H9 (cell line): Measurements from ENCODE around the gene AP1B1. TPM values are rescaled to one million over a fixed set of nuclear protein-coding genes. Genes with fewer than 3 reads are reported as not detected.

Experiments
- DNase-seq: peaks from one replicate; pipeline ENCODE4 v3.0.0-alpha.2; 2017
- H2AFZ ChIP-seq: one replicate; pipeline ENCODE4 v1.6.1; 2013; ENCODE audit warnings: mild to moderate bottlenecking, low read length, control low read depth, moderate library complexity
- H2AK5ac ChIP-seq: 2 replicates; pipeline ENCODE4 v1.6.1; 2013; ENCODE audit warnings: low read length, control low read depth, mixed read lengths; ENCODE audit not compliant: insufficient read length
- H2BK120ac ChIP-seq: one replicate; pipeline ENCODE4 v1.6.1; 2013; ENCODE audit warnings: low read depth, mild to moderate bottlenecking, low read length, control low read depth, inconsistent platforms; ENCODE audit not compliant: poor library complexity, severe bottlenecking
- H2BK12ac ChIP-seq: 2 replicates; pipeline ENCODE4 v1.6.1; 2013; ENCODE audit warnings: low read length, control low read depth, mixed read lengths, low read depth; ENCODE audit not compliant: insufficient read length
- H2BK15ac ChIP-seq: 2 replicates; pipeline ENCODE4 v1.6.1; 2013; ENCODE audit warnings: low read depth, low read length, control low read depth
- H2BK20ac ChIP-seq: one replicate; pipeline ENCODE4 v1.6.1; 2013; ENCODE audit warnings: low read depth, mild to moderate bottlenecking, low read length, control low read depth, inconsistent platforms; ENCODE audit not compliant: poor library complexity, severe bottlenecking
- H2BK5ac ChIP-seq: 2 replicates; pipeline ENCODE4 v1.6.1; 2013; ENCODE audit warnings: low read length, control low read depth, mixed read lengths; ENCODE audit not compliant: insufficient read length
- H3K14ac ChIP-seq: 2 replicates; pipeline ENCODE4 v1.6.1; 2013; ENCODE audit warnings: low read length, control low read depth; ENCODE audit not compliant: insufficient read depth
- H3K18ac ChIP-seq: 2 replicates; pipeline ENCODE4 v1.6.1; 2013; ENCODE audit warnings: low read depth, mild to moderate bottlenecking, mixed read lengths, low read length, control low read depth; ENCODE audit not compliant: insufficient read length
- H3K23ac ChIP-seq: 2 replicates; pipeline ENCODE4 v1.6.1; 2013; ENCODE audit warnings: low read length, control low read depth, mixed read lengths, low read depth; ENCODE audit not compliant: insufficient read length
- H3K23me2 ChIP-seq: 2 replicates; pipeline ENCODE4 v1.6.1; 2013; ENCODE audit warnings: low read depth, mild to moderate bottlenecking, mixed read lengths, low read length, control low read depth; ENCODE audit not compliant: insufficient read length, poor library complexity, severe bottlenecking
- H3K27ac ChIP-seq: 2 replicates; pipeline ENCODE4 v1.5.1; 2013; ENCODE audit warnings: low read length, control low read depth, mixed read lengths, low read depth; ENCODE audit not compliant: insufficient read length
- H3K27me3 ChIP-seq: 2 replicates; pipeline ENCODE4 v1.6.1; 2013; ENCODE audit warnings: low read length, control low read depth, inconsistent platforms; ENCODE audit not compliant: insufficient read depth
- H3K4ac ChIP-seq: 2 replicates; pipeline ENCODE4 v1.6.1; 2013; ENCODE audit warnings: low read depth, mild to moderate bottlenecking, control low read depth, inconsistent platforms, low read length, moderate library complexity
- H3K4me1 ChIP-seq: 2 replicates; pipeline ENCODE4 v1.6.1; 2013; ENCODE audit warnings: low read length, control low read depth, inconsistent platforms; ENCODE audit not compliant: insufficient read depth
- H3K4me2 ChIP-seq: 2 replicates; pipeline ENCODE4 v1.6.1; 2013; ENCODE audit warnings: low read length, control low read depth, mixed read lengths; ENCODE audit not compliant: insufficient read length, insufficient read depth
- H3K56ac ChIP-seq: 2 replicates; pipeline ENCODE4 v1.6.1; 2013; ENCODE audit warnings: low read depth, mild to moderate bottlenecking, mixed read lengths, low read length, control low read depth; ENCODE audit not compliant: insufficient read length
- H3K79me1 ChIP-seq: 2 replicates; pipeline ENCODE4 v1.6.1; 2013; ENCODE audit warnings: low read depth, mild to moderate bottlenecking, moderate library complexity, low read length, control low read depth, inconsistent platforms; ENCODE audit not compliant: insufficient read depth, poor library complexity, severe bottlenecking
- H3K79me2 ChIP-seq: 2 replicates; pipeline ENCODE4 v1.6.1; 2013; ENCODE audit warnings: low read length, control low read depth, inconsistent platforms; ENCODE audit not compliant: insufficient read depth
- H3K9ac ChIP-seq: 2 replicates; pipeline ENCODE4 v1.6.1; 2013; ENCODE audit warnings: low read length, control low read depth, mixed read lengths; ENCODE audit not compliant: insufficient read length; ENCODE audit errors: extremely low read depth
- H3K9me3 ChIP-seq: one replicate; pipeline ENCODE4 v1.6.1; 2013; ENCODE audit warnings: low read depth, low read length, inconsistent platforms; ENCODE audit not compliant: control insufficient read depth
- H3T11ph ChIP-seq: one replicate; pipeline ENCODE4 v1.6.1; 2013; ENCODE audit warnings: mild to moderate bottlenecking, low read length, control low read depth, inconsistent platforms
- H4K20me1 ChIP-seq: one replicate; pipeline ENCODE4 v1.6.1; 2013; ENCODE audit not compliant: control insufficient read depth, insufficient read length, insufficient read depth
- H4K5ac ChIP-seq: 2 replicates; pipeline ENCODE4 v1.6.1; 2013; ENCODE audit warnings: low read depth, mild to moderate bottlenecking, mixed read lengths, low read length, control low read depth; ENCODE audit not compliant: insufficient read length
- H4K8ac ChIP-seq: replicated peaks from 2 replicates; pipeline ENCODE4 v1.6.1; 2013; ENCODE audit warnings: low read length, control low read depth, mixed read lengths, low read depth; ENCODE audit not compliant: insufficient read length
- H4K91ac ChIP-seq: 2 replicates; pipeline ENCODE4 v1.6.1; 2013; ENCODE audit warnings: low read depth, mild to moderate bottlenecking, moderate library complexity, mixed read lengths, low read length, control low read depth; ENCODE audit not compliant: insufficient read length
- H3K27ac Mint-ChIP-seq, 3 experiments: 2 replicates in 2 of 3; 3 replicates in 1 of 3; pipeline ENCODE4 v1.8.0; 2020 to 2021; ENCODE audit warnings: mixed read lengths in 3 of 3, mild to moderate bottlenecking in 1 of 3, moderate library complexity in 1 of 3
- H3K27me3 Mint-ChIP-seq: 2 replicates; pipeline ENCODE4 v1.8.0; 2021; ENCODE audit warnings: low read depth, mild to moderate bottlenecking, moderate library complexity, mixed read lengths
- H3K36me3 Mint-ChIP-seq, 3 experiments: 2 replicates in 2 of 3; 3 replicates in 1 of 3; pipeline ENCODE4 v1.8.0; 2020 to 2021; ENCODE audit warnings: low read depth in 3 of 3, mixed read lengths in 3 of 3; ENCODE audit not compliant: insufficient read depth in 1 of 3
- H3K4me1 Mint-ChIP-seq, 2 experiments: 2 replicates each; pipeline ENCODE4 v1.8.0; 2020; ENCODE audit warnings: mixed read lengths in 2 of 2
- H3K4me3 Mint-ChIP-seq, 2 experiments: 2 replicates in 1 of 2; 3 replicates in 1 of 2; pipeline ENCODE4 v1.8.0; 2020 to 2021; ENCODE audit warnings: mild to moderate bottlenecking in 2 of 2, mixed read lengths in 2 of 2, moderate library complexity in 1 of 2
- H3K9me3 Mint-ChIP-seq, 2 experiments: 2 replicates in 1 of 2; 3 replicates in 1 of 2; pipeline ENCODE4 v1.8.0; 2020; ENCODE audit warnings: mild to moderate bottlenecking in 2 of 2, mixed read lengths in 2 of 2, moderate library complexity in 1 of 2
- WGBS: extraction: QIAGEN DNeasy Blood & Tissue Kit; methylation state at CpG from one replicate; pipeline ENCODE4 v1.1.7; 2013; ENCODE audit warnings: missing lambda C conversion rate, low lambda C conversion rate, mixed read lengths; ENCODE audit not compliant: insufficient read length; ENCODE audit errors: extremely low coverage; 5-methylcytosine and 5-hydroxymethylcytosine counted together
- total RNA-seq: library from RNA; stranded (reverse); gene quantifications from 2 replicates; pipeline ENCODE4 v1.2.1, GENCODE V29; 2021
- TF ChIP-seq, protein P1 (sequence below): fragments of 200-600 bp; sonication (generic); conservative IDR thresholded peaks from 3 replicates; pipeline ENCODE4 v1.8.0; 2021; ENCODE audit warnings: antibody characterized with exemption, mild to moderate bottlenecking

Gene AP1B1
- total RNA-seq, 1 experiment from 2014 or later = 64.0 TPM

DNA sequence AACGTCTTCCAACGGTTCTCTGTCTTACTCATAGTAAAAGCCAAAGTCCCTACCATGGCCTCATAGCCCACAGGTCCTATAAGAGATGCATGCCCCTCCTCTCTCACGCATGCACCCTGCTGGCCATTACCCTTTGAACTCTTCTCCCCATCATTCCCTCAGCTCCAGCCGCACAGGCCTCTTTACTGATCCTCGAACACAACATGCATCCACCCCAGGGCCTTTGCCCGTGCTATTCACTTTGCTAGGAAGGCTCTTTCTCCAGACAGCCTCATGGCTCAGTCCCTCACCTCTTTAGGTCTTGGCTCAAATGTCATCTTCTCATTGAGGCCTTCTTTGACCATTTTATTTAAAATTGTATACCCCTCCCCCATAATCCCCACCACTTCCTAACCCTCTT is 7.5 kb downstream of the AP1B1 start:
- Histone ChIP-seq H3K56ac (no peak overlapping the region), H2BK5ac (no peak overlapping the region), H4K20me1 (no peaks in the 10 kb centered on the region), H4K5ac (no peak overlapping the region), H3K9ac (no peak overlapping the region), H2BK12ac (no peak overlapping the region), H4K8ac (no peak overlapping the region), H3K79me1 (no peaks in the 10 kb centered on the region), H3K23ac (no peak overlapping the region), H3K4me2 (no peak overlapping the region), H2BK15ac (no peak overlapping the region), H3K79me2 (peaks cover 4% of the 10 kb centered on the region), H2AK5ac (no peak overlapping the region), H3K18ac (no peak overlapping the region), H3T11ph (no peak overlapping the region), H4K91ac (no peak overlapping the region), H3K4me1 (no peaks in the 10 kb centered on the region), H3K23me2 (no peaks in the 10 kb centered on the region), H2BK120ac (no peak overlapping the region), H3K4ac (no peak overlapping the region), H2AFZ (no peak overlapping the region), H3K27me3 (no peaks in the 10 kb centered on the region), H3K14ac (no peak overlapping the region), H3K9me3 (no peaks in the 10 kb centered on the region), H2BK20ac (no peak overlapping the region), H3K27ac (no peak overlapping the region)
- no CpG with 5 or more reads among the region's 6 CpGs for WGBS
- no peak for DNase-seq
- no peak overlapping the region for H3K4me3 Mint-ChIP-seq
- H3K4me1 Mint-ChIP-seq = peaks cover 0 to 2% of the 10 kb centered on the region in 2 experiments; a peak in 2 of 4 replicates
- no peaks in the 10 kb centered on the region for H3K27me3 Mint-ChIP-seq
- H3K27ac Mint-ChIP-seq = 0 out of 7 replicates have a peak overlapping the region, but pooled peaks of 1 of the 3 experiments have one; percentile 21
- H3K36me3 Mint-ChIP-seq = peaks cover 4 to 18% (median 6%) of the 10 kb centered on the region in 3 experiments; a peak in 5 of 7 replicates
- TF ChIP-seq, protein P1, sequence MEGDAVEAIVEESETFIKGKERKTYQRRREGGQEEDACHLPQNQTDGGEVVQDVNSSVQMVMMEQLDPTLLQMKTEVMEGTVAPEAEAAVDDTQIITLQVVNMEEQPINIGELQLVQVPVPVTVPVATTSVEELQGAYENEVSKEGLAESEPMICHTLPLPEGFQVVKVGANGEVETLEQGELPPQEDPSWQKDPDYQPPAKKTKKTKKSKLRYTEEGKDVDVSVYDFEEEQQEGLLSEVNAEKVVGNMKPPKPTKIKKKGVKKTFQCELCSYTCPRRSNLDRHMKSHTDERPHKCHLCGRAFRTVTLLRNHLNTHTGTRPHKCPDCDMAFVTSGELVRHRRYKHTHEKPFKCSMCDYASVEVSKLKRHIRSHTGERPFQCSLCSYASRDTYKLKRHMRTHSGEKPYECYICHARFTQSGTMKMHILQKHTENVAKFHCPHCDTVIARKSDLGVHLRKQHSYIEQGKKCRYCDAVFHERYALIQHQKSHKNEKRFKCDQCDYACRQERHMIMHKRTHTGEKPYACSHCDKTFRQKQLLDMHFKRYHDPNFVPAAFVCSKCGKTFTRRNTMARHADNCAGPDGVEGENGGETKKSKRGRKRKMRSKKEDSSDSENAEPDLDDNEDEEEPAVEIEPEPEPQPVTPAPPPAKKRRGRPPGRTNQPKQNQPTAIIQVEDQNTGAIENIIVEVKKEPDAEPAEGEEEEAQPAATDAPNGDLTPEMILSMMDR = no peak
- H3K9me3 Mint-ChIP-seq = no peaks in the 10 kb centered on the region
